ENCODE results near the gene PPP2R2D.

DNA sequence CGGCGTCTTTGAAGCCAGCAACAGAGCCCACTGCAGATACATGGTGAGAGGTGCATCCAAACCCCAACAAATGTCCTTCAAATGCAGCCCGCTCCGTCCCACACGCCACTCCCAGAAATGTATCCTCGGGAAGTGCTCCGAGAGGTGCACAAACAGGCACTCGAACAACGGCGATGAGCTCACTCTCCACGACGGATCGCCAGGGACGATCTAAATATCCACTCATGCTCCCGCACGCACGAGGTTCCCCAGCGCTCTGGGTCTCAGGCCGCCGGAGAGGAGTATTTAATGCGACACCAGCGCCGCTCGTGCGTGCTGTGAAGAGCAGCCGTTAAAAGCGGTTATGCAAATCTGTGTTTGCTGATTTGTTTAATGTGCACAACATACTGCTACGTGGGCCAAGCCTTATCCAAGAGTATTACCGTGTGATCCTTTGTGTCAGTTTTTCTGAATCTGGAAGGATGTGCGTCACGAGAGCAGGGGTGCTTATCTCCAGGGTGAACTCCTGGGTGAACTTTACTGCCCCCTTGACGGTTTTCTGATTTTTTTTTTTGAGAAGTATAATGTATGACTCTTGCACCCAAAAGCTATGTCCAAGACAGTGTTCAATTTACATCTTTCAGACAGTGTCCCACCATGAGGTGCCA is 48.5 kb upstream of the PPP2R2D start:
- TF ChIP-seq, protein P1, sequence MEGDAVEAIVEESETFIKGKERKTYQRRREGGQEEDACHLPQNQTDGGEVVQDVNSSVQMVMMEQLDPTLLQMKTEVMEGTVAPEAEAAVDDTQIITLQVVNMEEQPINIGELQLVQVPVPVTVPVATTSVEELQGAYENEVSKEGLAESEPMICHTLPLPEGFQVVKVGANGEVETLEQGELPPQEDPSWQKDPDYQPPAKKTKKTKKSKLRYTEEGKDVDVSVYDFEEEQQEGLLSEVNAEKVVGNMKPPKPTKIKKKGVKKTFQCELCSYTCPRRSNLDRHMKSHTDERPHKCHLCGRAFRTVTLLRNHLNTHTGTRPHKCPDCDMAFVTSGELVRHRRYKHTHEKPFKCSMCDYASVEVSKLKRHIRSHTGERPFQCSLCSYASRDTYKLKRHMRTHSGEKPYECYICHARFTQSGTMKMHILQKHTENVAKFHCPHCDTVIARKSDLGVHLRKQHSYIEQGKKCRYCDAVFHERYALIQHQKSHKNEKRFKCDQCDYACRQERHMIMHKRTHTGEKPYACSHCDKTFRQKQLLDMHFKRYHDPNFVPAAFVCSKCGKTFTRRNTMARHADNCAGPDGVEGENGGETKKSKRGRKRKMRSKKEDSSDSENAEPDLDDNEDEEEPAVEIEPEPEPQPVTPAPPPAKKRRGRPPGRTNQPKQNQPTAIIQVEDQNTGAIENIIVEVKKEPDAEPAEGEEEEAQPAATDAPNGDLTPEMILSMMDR (IDR thresholded peaks at IDR 0.05; ENCODE audit: poor library complexity) = no peak
- no peak for TF ChIP-seq EZH2 (IDR thresholded peaks at IDR 0.05; ENCODE audit: borderline replicate concordance)

Measured in hepatocyte (in vitro differentiated cells).